Measurements from ENCODE around the gene LNX2.

The LNX2 gene

GRCh38 chr13:27570906-27571305, 49.4 kb downstream of the LNX2 start:
- peaks cover 26% of the 10 kb centered on the region for H3K4me1 ChIP-seq (ENCODE audit: low read length)
- peak overlapping the region; percentile 40 for H3K4me2 ChIP-seq (ENCODE audit: low read length)
- H3K4me3 ChIP-seq (ENCODE audit: low read length), result no peak overlapping the region
- H3K36me3 ChIP-seq (replicated peaks; ENCODE audit: low read depth, low read length), result peaks cover 43% of the 10 kb centered on the region
- no peak overlapping the region for H2AFZ ChIP-seq (ENCODE audit: low read depth, low read length)
- TF ChIP-seq EZH2phosphoT487 (IDR thresholded peaks at IDR 0.05; ENCODE audit: low read depth) (no peak), CTCF (IDR thresholded peaks at IDR 0.05; ENCODE audit: low read depth, low read length) (no peak)
- H3K27ac ChIP-seq (ENCODE audit: low read length), result no peak overlapping the region
- H3K79me2 ChIP-seq (ENCODE audit: low read length), result peaks cover 14% of the 10 kb centered on the region; the same call in 1 of the 2 replicates
- no peak overlapping the region for H3K9ac ChIP-seq (ENCODE audit: low read length)
- H3K9me3 ChIP-seq (ENCODE audit: insufficient read depth, low read length), result no peaks in the 10 kb centered on the region
- H4K20me1 ChIP-seq (ENCODE audit: insufficient read depth, low read length), result no peaks in the 10 kb centered on the region
- no peaks in the 10 kb centered on the region for H3K27me3 ChIP-seq (ENCODE audit: low read depth, low read length)

GRCh38 chr13:27569405-27569804, 50.9 kb downstream of the LNX2 start:
- H3K27me3 ChIP-seq (ENCODE audit: low read depth, low read length), result no peaks in the 10 kb centered on the region
- peaks cover 14% of the 10 kb centered on the region; the same call in 1 of the 2 replicates for H3K79me2 ChIP-seq (ENCODE audit: low read length)
- TF ChIP-seq CTCF (IDR thresholded peaks at IDR 0.05; ENCODE audit: low read depth, low read length), result no peak
- TF ChIP-seq EZH2phosphoT487 (IDR thresholded peaks at IDR 0.05; ENCODE audit: low read depth), result no peak
- H3K4me2 ChIP-seq (ENCODE audit: low read length), result peak overlapping the region; percentile 2; the same call in 1 of the 2 replicates
- H2AFZ ChIP-seq (ENCODE audit: low read depth, low read length), result no peak overlapping the region
- no peak overlapping the region for H3K27ac ChIP-seq (ENCODE audit: low read length)
- H3K9ac ChIP-seq (ENCODE audit: low read length), result no peak overlapping the region
- H3K4me3 ChIP-seq (ENCODE audit: low read length), result no peak overlapping the region
- H3K9me3 ChIP-seq (ENCODE audit: insufficient read depth, low read length), result no peaks in the 10 kb centered on the region
- H4K20me1 ChIP-seq (ENCODE audit: insufficient read depth, low read length), result no peaks in the 10 kb centered on the region
- H3K36me3 ChIP-seq (replicated peaks; ENCODE audit: low read depth, low read length), result peaks cover 42% of the 10 kb centered on the region
- H3K4me1 ChIP-seq (ENCODE audit: low read length), result peaks cover 26% of the 10 kb centered on the region

GRCh38 chr13:27565818-27566217, 54.5 kb downstream of the LNX2 start:
- Histone ChIP-seq H3K9ac (ENCODE audit: low read length) (no peak overlapping the region), H3K4me2 (ENCODE audit: low read length) (no peak overlapping the region), H3K79me2 (ENCODE audit: low read length) (peaks cover 2% of the 10 kb centered on the region; the same call in 1 of the 2 replicates), H3K27ac (ENCODE audit: low read length) (no peak overlapping the region), H2AFZ (ENCODE audit: low read depth, low read length) (no peak overlapping the region), H3K36me3 (replicated peaks; ENCODE audit: low read depth, low read length) (peaks cover 62% of the 10 kb centered on the region), H3K9me3 (ENCODE audit: insufficient read depth, low read length) (no peaks in the 10 kb centered on the region), H4K20me1 (ENCODE audit: insufficient read depth, low read length) (no peaks in the 10 kb centered on the region), H3K4me3 (ENCODE audit: low read length) (no peak overlapping the region), H3K27me3 (ENCODE audit: low read depth, low read length) (no peaks in the 10 kb centered on the region), H3K4me1 (ENCODE audit: low read length) (peaks cover 17% of the 10 kb centered on the region)
- TF ChIP-seq CTCF (IDR thresholded peaks at IDR 0.05; ENCODE audit: low read depth, low read length) (no peak), EZH2phosphoT487 (IDR thresholded peaks at IDR 0.05; ENCODE audit: low read depth) (no peak)

- peaks cover 64% of the 10 kb centered on the region for H3K36me3 ChIP-seq (replicated peaks; ENCODE audit: low read depth, low read length)
- H4K20me1 ChIP-seq (ENCODE audit: insufficient read depth, low read length), result no peaks in the 10 kb centered on the region
- H3K9ac ChIP-seq (ENCODE audit: low read length), result no peak overlapping the region
- H3K4me1 ChIP-seq (ENCODE audit: low read length), result no peaks in the 10 kb centered on the region
- no peaks in the 10 kb centered on the region for H3K79me2 ChIP-seq (ENCODE audit: low read length)
- no peak overlapping the region for H3K4me3 ChIP-seq (ENCODE audit: low read length)
- no peak overlapping the region for H3K27ac ChIP-seq (ENCODE audit: low read length)
- H3K9me3 ChIP-seq (ENCODE audit: insufficient read depth, low read length), result no peaks in the 10 kb centered on the region
- no peak overlapping the region for H2AFZ ChIP-seq (ENCODE audit: low read depth, low read length)
- H3K4me2 ChIP-seq (ENCODE audit: low read length), result no peak overlapping the region
- TF ChIP-seq EZH2phosphoT487 (IDR thresholded peaks at IDR 0.05; ENCODE audit: low read depth), result no peak
- no peak for TF ChIP-seq CTCF (IDR thresholded peaks at IDR 0.05; ENCODE audit: low read depth, low read length)
- no peaks in the 10 kb centered on the region for H3K27me3 ChIP-seq (ENCODE audit: low read depth, low read length)
Observed at GRCh38 chr13:27562457-27562856, 57.9 kb downstream of the LNX2 start.
